ENCODE results near the gene TEK. TPM values are rescaled to one million over a fixed set of nuclear protein-coding genes. Genes with fewer than 3 reads are reported as not detected.

TEK gene
- total and polyA plus RNA-seq, 12 donors = 6.7 to 33.1 (median 15.9) TPM

DNA sequence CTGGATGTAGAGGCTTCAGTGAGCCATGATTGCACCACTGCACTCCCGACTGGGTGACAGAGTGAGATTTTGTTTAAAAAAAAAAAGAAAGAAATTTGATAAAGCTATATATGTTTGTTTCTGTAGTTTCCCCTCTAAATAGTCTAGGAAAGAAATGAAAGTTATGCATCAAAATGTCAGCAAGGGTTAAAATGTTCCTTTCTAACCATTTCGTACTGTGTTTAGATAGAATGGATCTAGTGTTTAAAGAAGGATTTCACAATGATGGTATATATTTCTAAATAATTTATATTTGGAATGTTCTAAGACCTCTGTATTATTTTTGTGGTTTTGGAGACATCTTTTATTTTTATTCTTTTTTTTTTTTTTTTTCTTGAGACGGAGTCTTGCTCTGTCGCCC, 22.7 kb downstream of the TEK start:
- ATAC-seq (no peak), DNase-seq (no peak)
- no peaks in the 10 kb centered on the region for H3K9me3 ChIP-seq
- WGBS, 2 donors = 91 to 99% methylated on average over 4 of the region's 4 CpGs
- H3K36me3 ChIP-seq = no peaks in the 10 kb centered on the region
- H3K27ac ChIP-seq = no peak overlapping the region
- peaks cover 0 to 8% (median 0%) of the 10 kb centered on the region in 9 donors for H3K4me1 ChIP-seq
- TF ChIP-seq, protein P1, sequence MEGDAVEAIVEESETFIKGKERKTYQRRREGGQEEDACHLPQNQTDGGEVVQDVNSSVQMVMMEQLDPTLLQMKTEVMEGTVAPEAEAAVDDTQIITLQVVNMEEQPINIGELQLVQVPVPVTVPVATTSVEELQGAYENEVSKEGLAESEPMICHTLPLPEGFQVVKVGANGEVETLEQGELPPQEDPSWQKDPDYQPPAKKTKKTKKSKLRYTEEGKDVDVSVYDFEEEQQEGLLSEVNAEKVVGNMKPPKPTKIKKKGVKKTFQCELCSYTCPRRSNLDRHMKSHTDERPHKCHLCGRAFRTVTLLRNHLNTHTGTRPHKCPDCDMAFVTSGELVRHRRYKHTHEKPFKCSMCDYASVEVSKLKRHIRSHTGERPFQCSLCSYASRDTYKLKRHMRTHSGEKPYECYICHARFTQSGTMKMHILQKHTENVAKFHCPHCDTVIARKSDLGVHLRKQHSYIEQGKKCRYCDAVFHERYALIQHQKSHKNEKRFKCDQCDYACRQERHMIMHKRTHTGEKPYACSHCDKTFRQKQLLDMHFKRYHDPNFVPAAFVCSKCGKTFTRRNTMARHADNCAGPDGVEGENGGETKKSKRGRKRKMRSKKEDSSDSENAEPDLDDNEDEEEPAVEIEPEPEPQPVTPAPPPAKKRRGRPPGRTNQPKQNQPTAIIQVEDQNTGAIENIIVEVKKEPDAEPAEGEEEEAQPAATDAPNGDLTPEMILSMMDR (IDR thresholded peaks at IDR 0.05) = no peak
- H3K27me3 ChIP-seq = no peaks in the 10 kb centered on the region
- intact Hi-C loops (cut with DNase I) = no loop called here
- H3K4me3 ChIP-seq = no peak overlapping the region

DNA sequence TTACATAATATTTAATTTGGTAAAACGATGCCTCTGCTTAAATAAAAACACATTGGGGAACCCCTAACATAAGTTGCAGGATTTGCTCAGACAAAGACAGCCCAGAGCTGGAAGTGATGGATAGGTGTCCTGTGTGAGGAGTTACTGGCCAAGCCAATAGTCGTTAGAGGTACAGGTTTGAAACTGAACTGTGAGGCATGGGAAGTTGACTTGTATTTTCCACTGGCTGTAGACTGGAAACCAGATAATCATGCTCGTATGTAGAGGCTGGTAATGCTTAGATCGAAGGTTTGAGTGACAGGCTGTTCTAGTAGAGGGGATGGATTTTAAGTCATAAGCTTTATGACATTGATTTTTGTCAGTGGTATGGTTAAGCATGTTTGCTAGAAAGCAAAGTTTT, 24.8 kb downstream of the TEK start:
- intact Hi-C loops (cut with DNase I) = no loop called here
- Histone ChIP-seq H3K4me1 (peaks cover 0 to 8% (median 0%) of the 10 kb centered on the region in 9 donors), H3K27me3 (no peaks in the 10 kb centered on the region), H3K4me3 (no peak overlapping the region), H3K36me3 (no peaks in the 10 kb centered on the region), H3K27ac (no peak overlapping the region), H3K9me3 (peaks cover 0 to 8% (median 0%) of the 10 kb centered on the region in 11 donors)
- no peak for DNase-seq
- no peak for ATAC-seq
- 66 to 71% methylated on average over 4 of the region's 4 CpGs for WGBS, 2 donors
- TF ChIP-seq, protein P1 (IDR thresholded peaks at IDR 0.05) = no peak

DNA sequence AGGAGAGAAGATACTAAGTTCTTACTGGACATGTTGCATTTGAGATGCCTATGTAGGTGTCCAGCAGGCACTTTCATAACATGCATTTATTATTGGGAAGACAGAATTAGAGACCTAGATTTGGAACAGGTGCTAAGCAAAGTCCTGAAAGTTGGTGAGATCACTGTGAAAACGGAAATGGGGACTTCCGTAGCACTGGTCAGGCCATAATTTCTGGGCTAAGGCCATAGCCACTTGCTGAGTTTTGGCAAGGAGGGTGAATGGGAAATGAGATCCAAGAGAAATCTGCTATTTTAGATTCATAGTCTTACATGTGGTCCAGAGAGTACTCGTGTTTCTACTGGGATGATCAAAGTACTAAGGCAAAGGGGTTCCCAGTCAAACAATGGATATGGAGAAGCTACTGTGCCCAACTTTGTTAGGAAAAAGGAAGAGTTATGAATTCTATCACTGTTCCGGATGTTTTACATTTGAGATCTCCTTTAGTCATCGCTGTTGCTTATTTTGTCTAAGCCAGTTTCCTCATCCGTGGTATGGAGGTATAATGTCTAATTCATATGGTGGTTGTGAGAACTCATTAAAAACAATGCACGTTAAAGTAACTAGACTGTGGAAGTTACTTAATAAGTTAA, 33.4 kb downstream of the TEK start:
- H3K4me3 ChIP-seq = no peak overlapping the region
- 52 to 68% methylated on average over 7 of the region's 7 CpGs for WGBS, 2 donors
- peaks cover 0 to 51% (median 8%) of the 10 kb centered on the region in 9 donors for H3K4me1 ChIP-seq
- DNase-seq (no peak), ATAC-seq (peak in 3 of 8 donors; percentile 44 to 67 (median 46))
- peaks cover 0 to 8% (median 0%) of the 10 kb centered on the region in 11 donors for H3K9me3 ChIP-seq
- H3K27me3 ChIP-seq = no peaks in the 10 kb centered on the region
- TF ChIP-seq, protein P1 (IDR thresholded peaks at IDR 0.05) = no peak
- peak overlapping the region in 1 of 10 donors; percentile 28 for H3K27ac ChIP-seq
- intact Hi-C loops (cut with DNase I) = no loop called here
- H3K36me3 ChIP-seq = no peaks in the 10 kb centered on the region

DNA sequence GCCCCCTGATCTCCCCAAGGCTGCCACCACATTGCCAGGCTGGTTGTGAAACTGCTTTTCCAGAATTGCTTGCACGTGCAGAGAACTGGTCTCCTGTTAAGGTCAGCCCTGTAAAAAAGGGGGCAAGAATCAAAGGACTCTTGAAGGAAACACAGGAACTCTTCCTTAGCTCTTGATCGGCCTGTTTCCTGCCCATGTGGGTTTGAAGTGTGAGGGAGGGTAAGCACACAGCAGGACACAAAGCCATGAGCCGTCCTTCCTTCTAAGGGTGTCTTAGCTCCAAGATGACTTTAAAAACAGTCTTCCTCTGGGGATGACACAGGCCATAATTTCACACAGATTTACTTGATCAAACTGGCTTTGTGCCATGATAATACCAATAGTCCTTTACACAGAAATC, 36.1 kb downstream of the TEK start:
- WGBS, 2 donors = 48 to 67% methylated on average over 3 of the region's 3 CpGs
- Histone ChIP-seq H3K27ac (no peak overlapping the region), H3K27me3 (no peaks in the 10 kb centered on the region), H3K36me3 (no peaks in the 10 kb centered on the region), H3K4me1 (peaks cover 0 to 58% (median 10%) of the 10 kb centered on the region in 9 donors), H3K4me3 (no peak overlapping the region), H3K9me3 (no peaks in the 10 kb centered on the region)
- TF ChIP-seq, protein P1 (IDR thresholded peaks at IDR 0.05) = no peak
- peak in 1 of 8 donors; percentile 52 for ATAC-seq
- no peak for DNase-seq
- intact Hi-C loops (cut with DNase I) = no loop called here

Measured in heart right ventricle (tissue), 16 donors.